ENCODE results near the gene RAMP1.

The RAMP1 gene

DNA sequence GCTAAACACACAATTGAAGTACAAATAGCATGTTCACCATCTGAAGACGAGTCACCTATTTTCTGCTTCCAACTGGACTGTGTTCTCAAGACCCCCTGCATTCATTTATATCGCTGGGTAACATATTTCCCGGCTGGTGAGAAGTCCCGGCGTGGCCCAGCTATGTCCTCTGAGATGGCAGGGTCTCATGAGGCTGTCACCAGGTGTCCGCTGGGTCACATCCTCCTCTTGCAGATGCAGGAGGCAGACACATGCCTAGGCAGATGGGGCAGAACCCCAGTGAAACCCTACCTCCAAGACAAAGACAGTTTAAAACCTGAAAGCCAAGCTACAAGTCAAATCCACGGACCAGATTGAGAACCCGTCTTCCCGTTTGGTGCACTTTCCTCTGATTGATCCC, 70.6 kb downstream of the RAMP1 start:
- DNase-seq (ENCODE audit: low read depth): no peak
- TF ChIP-seq, protein P1, sequence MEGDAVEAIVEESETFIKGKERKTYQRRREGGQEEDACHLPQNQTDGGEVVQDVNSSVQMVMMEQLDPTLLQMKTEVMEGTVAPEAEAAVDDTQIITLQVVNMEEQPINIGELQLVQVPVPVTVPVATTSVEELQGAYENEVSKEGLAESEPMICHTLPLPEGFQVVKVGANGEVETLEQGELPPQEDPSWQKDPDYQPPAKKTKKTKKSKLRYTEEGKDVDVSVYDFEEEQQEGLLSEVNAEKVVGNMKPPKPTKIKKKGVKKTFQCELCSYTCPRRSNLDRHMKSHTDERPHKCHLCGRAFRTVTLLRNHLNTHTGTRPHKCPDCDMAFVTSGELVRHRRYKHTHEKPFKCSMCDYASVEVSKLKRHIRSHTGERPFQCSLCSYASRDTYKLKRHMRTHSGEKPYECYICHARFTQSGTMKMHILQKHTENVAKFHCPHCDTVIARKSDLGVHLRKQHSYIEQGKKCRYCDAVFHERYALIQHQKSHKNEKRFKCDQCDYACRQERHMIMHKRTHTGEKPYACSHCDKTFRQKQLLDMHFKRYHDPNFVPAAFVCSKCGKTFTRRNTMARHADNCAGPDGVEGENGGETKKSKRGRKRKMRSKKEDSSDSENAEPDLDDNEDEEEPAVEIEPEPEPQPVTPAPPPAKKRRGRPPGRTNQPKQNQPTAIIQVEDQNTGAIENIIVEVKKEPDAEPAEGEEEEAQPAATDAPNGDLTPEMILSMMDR (IDR thresholded peaks at IDR 0.05; ENCODE audit: control insufficient read depth, insufficient read depth, low read depth, low read length, missing control alignments): no peak
- no peak overlapping the region for H3K4me3 ChIP-seq (ENCODE audit: control insufficient read depth, low read depth, low read length)

DNA sequence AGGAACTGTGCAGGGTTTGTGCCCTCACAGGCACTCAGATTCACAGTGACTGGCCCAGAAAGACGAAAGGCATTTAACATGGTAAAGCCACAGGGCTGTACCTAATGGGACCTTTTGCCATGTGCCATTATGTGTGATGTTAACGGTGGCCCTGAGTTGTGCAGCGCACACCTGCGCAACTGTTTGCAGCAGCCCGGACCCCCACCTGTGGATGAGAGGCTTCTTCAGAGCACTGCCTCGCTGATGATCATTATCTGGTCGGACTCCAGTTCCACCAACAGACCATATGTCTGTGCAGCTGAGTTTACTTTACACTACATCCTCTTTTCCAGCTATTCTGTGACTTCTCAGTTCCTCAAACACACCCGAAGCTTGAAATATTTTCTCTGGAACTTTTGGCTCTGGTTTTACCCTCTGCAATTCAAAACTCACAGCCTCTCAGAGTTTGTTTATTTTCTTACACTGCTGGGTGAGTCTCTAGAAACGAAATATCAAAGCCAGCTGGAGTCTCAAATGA, 71.8 kb downstream of the RAMP1 start:
- H3K4me3 ChIP-seq (ENCODE audit: control insufficient read depth, low read depth, low read length): no peak overlapping the region
- TF ChIP-seq, protein P1 (IDR thresholded peaks at IDR 0.05; ENCODE audit: control insufficient read depth, insufficient read depth, low read depth, low read length, missing control alignments): no peak
- peak; percentile 29 for DNase-seq (ENCODE audit: low read depth)

DNA sequence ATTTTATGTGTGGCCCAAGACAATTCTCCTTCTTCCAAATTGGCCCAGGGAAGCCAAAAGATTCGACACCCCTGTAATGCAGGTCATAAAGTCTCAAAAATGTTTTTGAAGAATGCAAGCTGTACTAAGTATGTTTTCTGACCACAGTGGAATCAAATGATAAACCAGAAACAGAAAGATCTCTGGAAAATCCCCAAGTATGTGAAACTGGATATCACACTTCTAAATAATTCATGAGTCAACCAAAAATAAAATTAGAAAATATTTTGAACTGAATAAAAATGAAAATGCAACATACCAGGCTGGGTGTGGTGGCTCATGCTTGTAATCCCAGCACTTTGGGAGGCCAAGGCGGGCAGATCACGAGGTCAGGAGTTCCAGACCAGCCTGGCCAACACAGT, 73.3 kb downstream of the RAMP1 start:
- H3K4me3 ChIP-seq (ENCODE audit: control insufficient read depth, low read depth, low read length): no peak overlapping the region
- DNase-seq (ENCODE audit: low read depth): peak; percentile 65
- TF ChIP-seq, protein P1 (IDR thresholded peaks at IDR 0.05; ENCODE audit: control insufficient read depth, insufficient read depth, low read depth, low read length, missing control alignments): no peak

DNA sequence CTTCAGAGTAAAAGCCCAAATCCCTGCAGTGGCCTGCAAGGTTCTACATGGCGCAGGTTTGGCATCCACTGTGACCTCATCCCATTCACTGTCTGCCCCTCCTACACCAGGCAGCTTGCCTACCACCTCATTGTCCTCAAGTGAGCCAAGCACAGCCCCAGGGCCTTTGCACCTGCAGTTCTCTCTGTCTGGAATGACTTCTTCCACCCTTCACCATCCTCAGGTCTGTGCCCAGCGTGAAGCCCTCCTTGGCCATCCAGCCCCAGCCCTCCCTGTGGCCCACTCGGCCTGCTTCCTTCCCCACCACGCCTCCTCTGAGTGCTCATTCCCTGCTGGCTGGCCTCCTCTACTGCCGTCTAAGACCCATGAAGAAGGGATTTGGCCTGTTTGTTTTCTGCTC, 74.8 kb downstream of the RAMP1 start:
- DNase-seq (ENCODE audit: low read depth): no peak

DNA sequence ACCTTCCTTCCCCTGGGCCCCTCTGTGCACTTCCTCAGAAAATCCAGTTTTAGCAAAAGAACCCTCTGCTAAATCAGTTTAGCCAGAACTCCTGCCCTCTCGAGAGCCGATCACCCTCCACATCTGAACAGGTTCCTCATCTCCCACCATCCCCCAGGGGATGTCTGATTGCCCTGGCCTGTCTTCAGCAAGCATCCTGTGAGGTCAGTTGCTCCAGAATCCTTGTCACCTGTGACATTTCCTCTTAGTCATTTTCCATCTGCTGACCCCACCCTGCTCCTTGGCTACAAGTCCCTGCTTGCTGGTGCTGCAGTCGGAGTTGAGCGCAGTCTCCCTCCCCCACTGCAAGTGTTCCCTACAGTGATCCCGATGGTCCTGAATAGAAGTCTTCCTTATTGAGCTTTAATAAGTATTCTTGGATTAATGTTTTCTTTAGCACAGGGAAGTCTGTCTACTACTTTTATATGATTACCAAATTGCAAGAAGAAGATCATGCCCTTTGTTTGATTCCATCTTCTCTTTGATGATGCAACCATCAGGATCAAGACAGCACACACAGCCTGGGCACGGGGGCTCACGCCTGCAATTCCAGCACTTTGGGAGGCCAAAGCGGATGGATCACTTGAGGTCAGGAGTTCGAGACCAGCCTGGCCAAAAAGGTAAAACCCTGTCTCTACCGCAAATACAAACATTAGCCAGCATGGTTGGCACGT, 76.5 kb downstream of the RAMP1 start:
- TF ChIP-seq, protein P1 (IDR thresholded peaks at IDR 0.05; ENCODE audit: control insufficient read depth, insufficient read depth, low read depth, low read length, missing control alignments): no peak
- no peak for DNase-seq (ENCODE audit: low read depth)

More for the DNA sequence above, 74.8 kb downstream of the RAMP1 start:
- TF ChIP-seq, protein P1 (IDR thresholded peaks at IDR 0.05; ENCODE audit: control insufficient read depth, insufficient read depth, low read depth, low read length, missing control alignments): no peak
- H3K4me3 ChIP-seq (ENCODE audit: control insufficient read depth, low read depth, low read length): no peak overlapping the region

DNA sequence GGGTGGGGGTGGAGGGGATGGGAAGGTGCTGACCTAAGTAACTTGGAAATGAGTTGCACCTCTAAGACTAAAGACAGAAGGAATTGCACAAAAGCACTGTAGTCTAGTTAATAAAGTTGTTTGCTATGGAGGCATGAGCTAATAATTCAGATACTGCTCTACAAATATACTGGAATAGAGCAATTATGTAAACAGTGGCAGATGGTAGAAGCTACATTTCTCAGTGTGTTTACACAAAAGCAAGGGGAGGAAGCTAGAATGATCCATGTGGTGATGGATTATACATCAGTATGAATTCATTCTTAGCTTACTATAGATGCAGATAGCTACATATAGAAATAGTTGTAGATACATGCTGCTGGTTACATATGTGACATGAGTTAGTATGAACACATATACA, 79.8 kb downstream of the RAMP1 start:
- no peak for DNase-seq (ENCODE audit: low read depth)
- TF ChIP-seq, protein P1 (IDR thresholded peaks at IDR 0.05; ENCODE audit: control insufficient read depth, insufficient read depth, low read depth, low read length, missing control alignments): no peak

More for the DNA sequence above, 76.5 kb downstream of the RAMP1 start:
- H3K4me3 ChIP-seq (ENCODE audit: control insufficient read depth, low read depth, low read length): no peak overlapping the region

More for the DNA sequence above, 79.8 kb downstream of the RAMP1 start:
- no peak overlapping the region for H3K4me3 ChIP-seq (ENCODE audit: control insufficient read depth, low read depth, low read length)

Data from AG09309 (cell line).